Activated CD8-positive, alpha-beta memory T cell treated with anti-CD3 and anti-CD28 coated beads, Interleukin-2, amount 50 U/mL, for 48 hours (primary cell): ENCODE data around the gene CCNE1.

Source experiments
- DNase-seq: peaks from one replicate; pipeline ENCODE4 v3.0.0-alpha.2; 2020

Gene CCNE1

GRCh38 chr19:29849208-29849607, 37.4 kb downstream of the CCNE1 start:
- DNase-seq, result no peak

GRCh38 chr19:29850482-29850881, 38.7 kb downstream of the CCNE1 start:
- no peak for DNase-seq

- no peak for DNase-seq
These were observed 40.2 kb downstream of the CCNE1 start for GRCh38 chr19:29851769-29852521.

- no peak for DNase-seq
These were observed 42.2 kb downstream of the CCNE1 start for GRCh38 chr19:29854033-29854432.

- DNase-seq, result no peak
These were observed 43.3 kb downstream of the CCNE1 start for GRCh38 chr19:29855087-29855486.

- DNase-seq, result no peak
These were observed 44.1 kb downstream of the CCNE1 start for GRCh38 chr19:29855741-29856500.

GRCh38 chr19:29858000-29858596, 46.3 kb downstream of the CCNE1 start:
- DNase-seq, result peak; percentile 68

- no peak for DNase-seq
These were observed 46.8 kb downstream of the CCNE1 start for GRCh38 chr19:29858621-29859020.

GRCh38 chr19:29860492-29860891, 48.7 kb downstream of the CCNE1 start:
- no peak for DNase-seq

- no peak for DNase-seq
These were observed 49.8 kb downstream of the CCNE1 start for GRCh38 chr19:29861574-29861973.

- DNase-seq, result no peak
These were observed 54.2 kb downstream of the CCNE1 start for GRCh38 chr19:29866011-29866410.

GRCh38 chr19:29867984-29868383, 56.2 kb downstream of the CCNE1 start:
- no peak for DNase-seq

- DNase-seq, result no peak
These were observed 59.4 kb downstream of the CCNE1 start for GRCh38 chr19:29871143-29871542.

- DNase-seq, result no peak
These were observed 60.5 kb downstream of the CCNE1 start for GRCh38 chr19:29872224-29872731.

- peak; percentile 90 for DNase-seq
These were observed 61.4 kb downstream of the CCNE1 start for GRCh38 chr19:29873024-29873800.
